ENCODE measurements around the gene OTP.
"Not testable (repeated sequence)": the region's sequence is repeated elsewhere in the genome, so short reads cannot be mapped to it uniquely, and the experiment has no call there.

Gene OTP

GRCh38 chr5:77590347-77590746, 48.2 kb downstream of the OTP start:
- Mint-ChIP-seq H3K4me1 (ENCODE audit: low read depth) (no peaks in the 10 kb centered on the region), H3K27me3 (peaks cover 25% of the 10 kb centered on the region), H3K9me3 (ENCODE audit: low read depth) (peaks cover 9% of the 10 kb centered on the region), H3K36me3 (peaks cover 2% of the 10 kb centered on the region), H3K4me3 (no peak overlapping the region), H3K27ac (no peak overlapping the region)

GRCh38 chr5:77588175-77588574, 50.3 kb downstream of the OTP start:
- Mint-ChIP-seq H3K4me1 (ENCODE audit: low read depth) (no peaks in the 10 kb centered on the region), H3K4me3 (no peak overlapping the region)

GRCh38 chr5:77586101-77586500, 52.4 kb downstream of the OTP start:
- H3K4me1 Mint-ChIP-seq (ENCODE audit: low read depth), result no peaks in the 10 kb centered on the region
- no peak overlapping the region for H3K4me3 Mint-ChIP-seq
- peaks cover 18% of the 10 kb centered on the region for H3K27me3 Mint-ChIP-seq
- H3K9me3 Mint-ChIP-seq (ENCODE audit: low read depth), result no peaks in the 10 kb centered on the region
- H3K36me3 Mint-ChIP-seq, result no peaks in the 10 kb centered on the region
- H3K27ac Mint-ChIP-seq, result no peak overlapping the region

More at GRCh38 chr5:77588175-77588574, 50.3 kb downstream of the OTP start:
- peaks cover 23% of the 10 kb centered on the region for H3K27me3 Mint-ChIP-seq
- H3K9me3 Mint-ChIP-seq (ENCODE audit: low read depth), result peaks cover 9% of the 10 kb centered on the region
- H3K27ac Mint-ChIP-seq, result no peak overlapping the region
- peaks cover 2% of the 10 kb centered on the region for H3K36me3 Mint-ChIP-seq

GRCh38 chr5:77582143-77582542, 56.4 kb downstream of the OTP start:
- not testable (repeated sequence) for H3K27ac Mint-ChIP-seq; H3K9me3 Mint-ChIP-seq (ENCODE audit: low read depth); H3K4me3 Mint-ChIP-seq; H3K36me3 Mint-ChIP-seq; H3K4me1 Mint-ChIP-seq (ENCODE audit: low read depth)
- H3K27me3 Mint-ChIP-seq, result peaks cover 17% of the 10 kb centered on the region
